ENCODE results near the gene LHFPL6. TPM values are rescaled to one million over a fixed set of nuclear protein-coding genes. Genes with fewer than 3 reads are reported as not detected.

Gene LHFPL6
- total and polyA plus RNA-seq, 7 experiments from 2014 or later, result 0.92 TPM; not detected in 6

DNA sequence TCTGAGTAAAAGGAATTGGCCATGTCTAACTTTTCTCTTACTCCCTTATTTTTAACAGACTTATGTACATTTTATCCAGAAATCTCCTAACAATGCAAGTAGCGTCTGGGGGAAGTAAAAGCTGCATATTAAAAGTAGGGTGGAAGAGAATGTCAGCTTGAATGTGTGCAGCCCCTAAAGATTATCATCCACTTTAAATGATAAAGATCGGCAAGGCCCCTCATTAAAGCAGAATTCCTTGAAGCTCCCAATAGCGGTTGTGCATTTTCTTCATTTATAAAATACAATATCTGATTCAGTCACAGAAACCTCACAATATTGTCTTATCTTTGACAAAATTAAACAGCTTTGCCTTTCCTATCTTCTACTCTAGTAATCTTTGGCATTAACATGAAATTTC, 184.6 kb downstream of the LHFPL6 start:
- peaks cover 17 to 52% (median 28%) of the 10 kb centered on the region in 5 donors for H3K27me3 Mint-ChIP-seq
- H3K9me3 ChIP-seq (ENCODE audit: control insufficient read depth in 2 of 3, low read length in 3 of 3), result no peaks in the 10 kb centered on the region
- H3K4me3 Mint-ChIP-seq, result no peak overlapping the region
- H3K36me3 ChIP-seq (ENCODE audit: control insufficient read depth in 2 of 3, insufficient read depth in 3 of 3, low read length in 3 of 3), result no peaks in the 10 kb centered on the region
- intact Hi-C loops (cut with micrococcal nuclease), result no loop called here
- H3K9me3 Mint-ChIP-seq, result peaks cover 0 to 1% (median 0%) of the 10 kb centered on the region in 11 donors
- H3K27me3 ChIP-seq (ENCODE audit: control insufficient read depth in 2 of 2, insufficient read depth in 2 of 2, low read length in 2 of 2), result no peaks in the 10 kb centered on the region
- no peak for ATAC-seq
- H3K4me1 Mint-ChIP-seq, result no peaks in the 10 kb centered on the region
- no peak for DNase-seq
- H3K27ac Mint-ChIP-seq, result no peak overlapping the region
- POLR2A ChIA-PET, result no interaction called here
- CTCF ChIA-PET, result no interaction called here
- H3K4me3 ChIP-seq (ENCODE audit: low read length), result no peak overlapping the region
- no peaks in the 10 kb centered on the region for H3K36me3 Mint-ChIP-seq
- H3K27ac ChIP-seq (ENCODE audit: low read depth, low read length), result no peak overlapping the region
- H3K4me1 ChIP-seq (ENCODE audit: control insufficient read depth in 2 of 2, insufficient read depth in 2 of 2, low read length in 2 of 2), result no peaks in the 10 kb centered on the region

DNA sequence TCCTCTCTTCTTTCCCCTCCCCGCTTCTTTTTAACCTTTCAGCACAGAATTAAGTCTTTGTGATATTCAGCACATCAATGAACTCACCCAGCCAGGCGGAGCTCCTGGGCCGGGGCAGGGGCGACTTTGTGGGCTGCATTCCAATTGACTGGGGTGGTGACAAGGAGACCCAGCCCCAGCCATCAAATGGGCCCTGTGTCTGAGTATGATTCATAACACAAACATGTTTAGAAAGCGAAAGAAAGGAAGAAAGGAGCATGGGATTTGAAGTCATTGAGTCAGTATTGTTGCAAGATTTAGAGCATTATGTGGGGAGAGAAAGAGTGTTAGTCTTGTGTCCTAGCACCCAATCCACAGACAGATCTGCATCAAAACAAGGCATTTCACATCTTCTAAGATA, 185.3 kb downstream of the LHFPL6 start:
- Histone ChIP-seq H3K27me3 (ENCODE audit: control insufficient read depth in 2 of 2, insufficient read depth in 2 of 2, low read length in 2 of 2) (no peaks in the 10 kb centered on the region), H3K36me3 (ENCODE audit: control insufficient read depth in 2 of 3, insufficient read depth in 3 of 3, low read length in 3 of 3) (no peaks in the 10 kb centered on the region), H3K4me1 (ENCODE audit: control insufficient read depth in 2 of 2, insufficient read depth in 2 of 2, low read length in 2 of 2) (no peaks in the 10 kb centered on the region), H3K9me3 (ENCODE audit: control insufficient read depth in 2 of 3, low read length in 3 of 3) (no peaks in the 10 kb centered on the region), H3K27ac (ENCODE audit: low read depth, low read length) (no peak overlapping the region), H3K4me3 (ENCODE audit: low read length) (no peak overlapping the region)
- Mint-ChIP-seq H3K9me3 (peaks cover 0 to 1% (median 0%) of the 10 kb centered on the region in 11 donors), H3K4me3 (no peak overlapping the region), H3K36me3 (no peaks in the 10 kb centered on the region), H3K4me1 (no peaks in the 10 kb centered on the region), H3K27me3 (peaks cover 17 to 50% (median 29%) of the 10 kb centered on the region in 5 donors), H3K27ac (no peak overlapping the region)
- DNase-seq (no peak), ATAC-seq (no peak)
- intact Hi-C loops (cut with micrococcal nuclease), result no loop called here
- ChIA-PET POLR2A (no interaction called here), CTCF (no interaction called here)

GRCh38 chr13:39417131-39417530, 185.9 kb downstream of the LHFPL6 start:
- POLR2A ChIA-PET, result no interaction called here
- H3K9me3 ChIP-seq (ENCODE audit: control insufficient read depth in 2 of 3, low read length in 3 of 3), result no peaks in the 10 kb centered on the region
- no peak for DNase-seq
- H3K4me3 ChIP-seq (ENCODE audit: low read length), result no peak overlapping the region
- no peak overlapping the region for H3K27ac Mint-ChIP-seq
- H3K4me1 ChIP-seq (ENCODE audit: control insufficient read depth in 2 of 2, insufficient read depth in 2 of 2, low read length in 2 of 2), result no peaks in the 10 kb centered on the region
- no peak for ATAC-seq
- no peaks in the 10 kb centered on the region for H3K4me1 Mint-ChIP-seq
- no peaks in the 10 kb centered on the region for H3K36me3 ChIP-seq (ENCODE audit: control insufficient read depth in 2 of 3, insufficient read depth in 3 of 3, low read length in 3 of 3)
- H3K36me3 Mint-ChIP-seq, result no peaks in the 10 kb centered on the region
- H3K9me3 Mint-ChIP-seq, result peaks cover 0 to 1% (median 0%) of the 10 kb centered on the region in 11 donors
- CTCF ChIA-PET, result no interaction called here
- intact Hi-C loops (cut with micrococcal nuclease), result no loop called here
- no peak overlapping the region for H3K4me3 Mint-ChIP-seq
- no peaks in the 10 kb centered on the region for H3K27me3 ChIP-seq (ENCODE audit: control insufficient read depth in 2 of 2, insufficient read depth in 2 of 2, low read length in 2 of 2)
- peaks cover 17 to 45% (median 29%) of the 10 kb centered on the region in 5 donors for H3K27me3 Mint-ChIP-seq
- no peak overlapping the region for H3K27ac ChIP-seq (ENCODE audit: low read depth, low read length)

DNA sequence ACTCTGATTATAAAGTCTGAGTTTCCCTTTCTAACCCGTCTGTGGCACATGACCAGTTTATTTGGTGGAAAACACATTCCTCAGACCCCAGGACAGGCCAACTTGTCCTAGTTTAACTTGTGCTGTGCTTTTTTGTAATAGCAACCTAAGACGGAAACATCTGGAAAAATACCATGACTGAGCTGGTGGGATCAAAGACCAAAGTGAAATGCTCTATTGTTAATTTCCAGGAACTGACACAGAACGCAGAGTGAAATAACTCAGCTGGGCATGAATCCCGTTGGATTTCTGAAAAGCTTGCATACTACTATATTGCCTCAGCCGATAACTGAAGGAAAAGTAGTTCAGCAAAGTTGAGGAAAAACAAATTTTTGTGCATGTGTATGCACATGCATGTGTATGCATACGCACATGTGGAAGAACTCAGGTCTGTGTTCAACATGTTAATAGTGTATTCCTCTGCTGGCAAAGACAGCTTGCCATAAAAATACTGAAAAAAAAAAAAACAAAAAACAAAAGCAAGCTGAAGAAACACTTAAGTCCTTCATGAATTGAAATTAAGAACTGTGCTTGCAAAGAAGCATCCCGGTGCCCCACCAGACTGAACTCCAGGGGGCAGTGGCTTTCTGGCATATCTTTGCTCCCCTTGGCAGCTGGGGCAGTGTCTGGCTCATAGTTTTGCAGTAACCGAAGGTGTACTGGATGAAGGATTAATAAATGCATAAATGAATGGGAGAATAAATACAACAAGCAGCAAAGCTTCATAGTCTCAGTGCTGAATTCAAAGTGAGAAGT, 187.8 kb downstream of the LHFPL6 start:
- Histone ChIP-seq H3K27me3 (ENCODE audit: control insufficient read depth in 2 of 2, insufficient read depth in 2 of 2, low read length in 2 of 2) (no peaks in the 10 kb centered on the region), H3K4me1 (ENCODE audit: control insufficient read depth in 2 of 2, insufficient read depth in 2 of 2, low read length in 2 of 2) (no peaks in the 10 kb centered on the region), H3K4me3 (ENCODE audit: low read length) (no peak overlapping the region), H3K9me3 (ENCODE audit: control insufficient read depth in 2 of 3, low read length in 3 of 3) (no peaks in the 10 kb centered on the region), H3K27ac (ENCODE audit: low read depth, low read length) (no peak overlapping the region), H3K36me3 (ENCODE audit: control insufficient read depth in 2 of 3, insufficient read depth in 3 of 3, low read length in 3 of 3) (no peaks in the 10 kb centered on the region)
- ChIA-PET POLR2A (no interaction called here), CTCF (no interaction called here)
- Mint-ChIP-seq H3K9me3 (peaks cover 0 to 1% (median 0%) of the 10 kb centered on the region in 11 donors), H3K4me3 (no peak overlapping the region), H3K4me1 (no peaks in the 10 kb centered on the region), H3K36me3 (no peaks in the 10 kb centered on the region), H3K27ac (no peak overlapping the region), H3K27me3 (peaks cover 15 to 42% (median 35%) of the 10 kb centered on the region in 5 donors)
- DNase-seq (peak in 1 of 9 donors; percentile 2), ATAC-seq (no peak)
- intact Hi-C loops (cut with micrococcal nuclease), result loop anchor here in 1 of 2 donors (2.0 kb wide), 2 partner anchors 198 to 262 kb away; no protein-coding TSS in a partner anchor

DNA sequence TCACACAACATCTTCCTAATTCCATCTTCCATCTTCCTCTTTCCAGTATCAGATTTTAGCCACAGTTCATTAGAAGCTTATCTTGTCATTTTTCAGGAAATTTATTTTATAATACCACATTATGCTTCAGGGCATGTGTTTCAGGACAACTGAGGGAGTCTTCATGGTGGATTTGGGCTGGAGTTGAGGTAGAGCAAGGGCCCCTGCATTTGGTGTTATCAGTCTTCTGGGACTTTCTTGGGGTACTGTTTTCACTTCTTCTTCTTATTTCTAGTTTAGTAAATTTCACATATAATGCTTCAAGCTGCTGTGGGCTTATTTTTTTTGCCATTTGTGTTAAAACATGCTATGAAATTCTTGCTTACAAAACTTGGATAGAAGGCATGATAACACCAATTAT, 188.7 kb downstream of the LHFPL6 start:
- no peaks in the 10 kb centered on the region for H3K36me3 Mint-ChIP-seq
- ChIA-PET POLR2A (no interaction called here), CTCF (no interaction called here)
- ATAC-seq, result no peak
- Histone ChIP-seq H3K27ac (ENCODE audit: low read depth, low read length) (no peak overlapping the region), H3K36me3 (ENCODE audit: control insufficient read depth in 2 of 3, insufficient read depth in 3 of 3, low read length in 3 of 3) (no peaks in the 10 kb centered on the region), H3K4me3 (ENCODE audit: low read length) (no peak overlapping the region), H3K27me3 (ENCODE audit: control insufficient read depth in 2 of 2, insufficient read depth in 2 of 2, low read length in 2 of 2) (no peaks in the 10 kb centered on the region), H3K9me3 (ENCODE audit: control insufficient read depth in 2 of 3, low read length in 3 of 3) (no peaks in the 10 kb centered on the region), H3K4me1 (ENCODE audit: control insufficient read depth in 2 of 2, insufficient read depth in 2 of 2, low read length in 2 of 2) (no peaks in the 10 kb centered on the region)
- intact Hi-C loops (cut with micrococcal nuclease), result loop anchor here in 1 of 2 donors (2.0 kb wide), 2 partner anchors 198 to 262 kb away; no protein-coding TSS in a partner anchor
- H3K4me3 Mint-ChIP-seq, result no peak overlapping the region
- peaks cover 14 to 38% (median 33%) of the 10 kb centered on the region in 5 donors for H3K27me3 Mint-ChIP-seq
- no peaks in the 10 kb centered on the region for H3K4me1 Mint-ChIP-seq
- DNase-seq, result no peak
- peaks cover 0 to 1% (median 0%) of the 10 kb centered on the region in 11 donors for H3K9me3 Mint-ChIP-seq
- H3K27ac Mint-ChIP-seq, result no peak overlapping the region

DNA sequence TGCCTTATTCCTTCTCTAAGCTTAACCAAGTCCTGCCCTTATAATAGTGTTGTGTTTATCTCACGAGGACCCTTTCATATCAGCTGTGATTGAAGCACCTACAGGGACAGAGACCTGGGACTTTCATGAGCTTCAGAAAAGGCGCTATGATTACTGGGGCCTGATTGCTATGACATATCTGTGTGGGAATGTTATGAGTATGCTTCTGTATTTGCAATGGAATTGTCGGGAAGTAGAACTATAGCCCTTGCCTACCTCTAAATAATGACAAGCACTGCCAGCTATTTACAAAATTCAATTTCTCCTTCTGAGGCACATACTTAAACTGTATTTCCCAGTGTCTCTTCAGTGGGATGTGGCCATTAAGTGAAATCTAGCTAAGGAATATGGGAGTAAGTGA, 191.5 kb downstream of the LHFPL6 start:
- Mint-ChIP-seq H3K4me3 (no peak overlapping the region), H3K27me3 (peaks cover 9 to 37% (median 24%) of the 10 kb centered on the region in 5 donors), H3K36me3 (no peaks in the 10 kb centered on the region), H3K9me3 (peaks cover 0 to 1% (median 0%) of the 10 kb centered on the region in 11 donors), H3K27ac (no peak overlapping the region), H3K4me1 (no peaks in the 10 kb centered on the region)
- DNase-seq (no peak), ATAC-seq (no peak)
- Histone ChIP-seq H3K9me3 (ENCODE audit: control insufficient read depth in 2 of 3, low read length in 3 of 3) (no peaks in the 10 kb centered on the region), H3K4me1 (ENCODE audit: control insufficient read depth in 2 of 2, insufficient read depth in 2 of 2, low read length in 2 of 2) (no peaks in the 10 kb centered on the region), H3K4me3 (ENCODE audit: low read length) (no peak overlapping the region), H3K27me3 (ENCODE audit: control insufficient read depth in 2 of 2, insufficient read depth in 2 of 2, low read length in 2 of 2) (no peaks in the 10 kb centered on the region), H3K36me3 (ENCODE audit: control insufficient read depth in 2 of 3, insufficient read depth in 3 of 3, low read length in 3 of 3) (no peaks in the 10 kb centered on the region), H3K27ac (ENCODE audit: low read depth, low read length) (no peak overlapping the region)
- ChIA-PET CTCF (no interaction called here), POLR2A (no interaction called here)
- intact Hi-C loops (cut with micrococcal nuclease), result no loop called here

DNA sequence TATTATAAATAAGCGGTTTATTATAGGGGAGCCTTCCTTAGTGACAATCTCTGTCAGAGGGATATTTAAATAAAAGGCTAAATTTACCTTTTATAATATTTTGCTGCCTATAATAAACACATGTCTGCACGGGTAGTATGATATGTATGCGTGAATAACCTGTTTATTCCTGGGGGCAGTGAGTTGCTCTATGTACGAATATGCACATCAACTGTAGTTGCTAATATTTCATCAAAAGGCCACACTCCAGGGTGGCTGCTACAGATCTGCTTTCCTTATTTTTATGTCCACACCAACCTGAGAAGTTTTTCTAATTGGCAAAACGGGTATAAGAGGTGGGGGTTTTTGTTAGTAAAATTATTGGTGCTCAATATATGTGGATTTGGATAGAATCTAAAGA, 192.0 kb downstream of the LHFPL6 start:
- intact Hi-C loops (cut with micrococcal nuclease), result no loop called here
- H3K4me3 ChIP-seq (ENCODE audit: low read length), result no peak overlapping the region
- Mint-ChIP-seq H3K27ac (no peak overlapping the region), H3K9me3 (peaks cover 0 to 1% (median 0%) of the 10 kb centered on the region in 11 donors), H3K4me3 (no peak overlapping the region), H3K27me3 (peaks cover 8 to 37% (median 22%) of the 10 kb centered on the region in 5 donors), H3K36me3 (no peaks in the 10 kb centered on the region), H3K4me1 (no peaks in the 10 kb centered on the region)
- POLR2A ChIA-PET, result no interaction called here
- no peak overlapping the region for H3K27ac ChIP-seq (ENCODE audit: low read depth, low read length)
- no peaks in the 10 kb centered on the region for H3K36me3 ChIP-seq (ENCODE audit: control insufficient read depth in 2 of 3, insufficient read depth in 3 of 3, low read length in 3 of 3)
- no peaks in the 10 kb centered on the region for H3K9me3 ChIP-seq (ENCODE audit: control insufficient read depth in 2 of 3, low read length in 3 of 3)
- H3K4me1 ChIP-seq (ENCODE audit: control insufficient read depth in 2 of 2, insufficient read depth in 2 of 2, low read length in 2 of 2), result no peaks in the 10 kb centered on the region
- CTCF ChIA-PET, result no interaction called here
- DNase-seq, result no peak
- no peak for ATAC-seq
- H3K27me3 ChIP-seq (ENCODE audit: control insufficient read depth in 2 of 2, insufficient read depth in 2 of 2, low read length in 2 of 2), result no peaks in the 10 kb centered on the region
